Activated CD4-positive, alpha-beta T cell treated with anti-CD3 and anti-CD28 coated beads, Interleukin-2, amount 50 U/mL, for 1 hour (primary cell): Measurements from ENCODE around the gene TAF13.

Experiments
- DNase-seq: peaks from one replicate; pipeline ENCODE4 v3.0.0-alpha.2; 2020

The TAF13 gene

GRCh38 chr1:109075531-109076490, at the start of gene TAF13:
Gene TAF13 (minus strand): TSS chr1:109076003. CDS start chr1:109075947, 56 bp downstream.
- peak; percentile 79 for DNase-seq

DNA sequence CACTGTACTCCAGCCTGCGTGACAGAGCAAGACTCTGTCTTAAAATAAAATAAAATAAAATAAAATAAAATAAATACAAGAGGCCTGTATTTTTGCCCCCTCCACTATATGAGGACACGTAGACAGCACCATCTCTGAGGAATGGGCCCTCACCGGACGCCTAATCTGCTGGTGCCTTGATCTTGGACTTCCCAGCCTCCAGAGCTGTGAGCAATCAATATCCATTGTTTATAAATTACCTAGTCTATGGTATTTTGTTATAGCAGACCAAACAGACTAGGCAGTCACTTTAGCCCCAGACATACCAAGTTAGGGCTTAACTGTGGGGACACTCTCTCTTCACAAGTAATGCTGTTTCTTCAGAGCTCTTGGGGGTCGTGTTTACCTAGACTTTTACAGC, 44.6 kb upstream of the TAF13 start:
- no peak for DNase-seq

DNA sequence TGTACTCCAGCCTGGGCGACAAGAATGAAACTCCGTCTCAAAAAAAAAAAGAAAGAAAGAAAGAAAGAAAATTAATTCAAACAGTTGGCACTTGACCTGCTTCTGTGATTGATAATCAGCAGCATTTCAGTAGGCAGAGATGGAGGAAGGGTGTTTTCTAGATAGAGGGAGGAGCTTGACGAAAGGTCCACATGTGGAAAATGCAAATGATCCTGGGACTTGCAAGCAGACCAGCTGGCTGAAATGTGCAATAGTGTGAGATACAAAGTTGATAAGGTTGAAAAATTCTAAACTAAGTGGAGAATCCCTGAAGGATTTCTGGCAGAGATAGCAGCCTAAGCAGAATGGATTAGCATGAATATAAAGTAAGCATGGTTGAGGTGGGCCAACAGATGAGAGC, 42.3 kb upstream of the TAF13 start:
- no peak for DNase-seq

DNA sequence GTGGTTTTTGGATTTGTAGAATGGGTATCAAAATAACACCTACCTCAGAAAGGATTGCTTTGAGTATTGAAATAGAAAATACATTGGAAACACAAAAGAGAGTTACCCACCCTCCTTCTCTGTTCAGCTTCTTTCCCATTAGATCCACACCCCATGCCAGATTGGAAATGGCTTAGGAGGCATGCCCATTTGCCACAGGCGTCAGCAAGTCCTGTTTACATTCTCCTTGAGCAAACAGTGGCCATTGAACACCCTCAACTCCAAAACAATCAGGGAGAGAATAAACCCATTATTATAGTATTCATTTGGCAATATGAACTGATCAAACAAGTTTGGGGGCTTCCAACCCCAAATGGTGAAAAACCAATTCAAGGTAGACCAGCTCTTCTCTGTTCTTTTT, 40.5 kb upstream of the TAF13 start:
- no peak for DNase-seq

GRCh38 chr1:109115685-109116084, 39.9 kb upstream of the TAF13 start:
- no peak for DNase-seq

DNA sequence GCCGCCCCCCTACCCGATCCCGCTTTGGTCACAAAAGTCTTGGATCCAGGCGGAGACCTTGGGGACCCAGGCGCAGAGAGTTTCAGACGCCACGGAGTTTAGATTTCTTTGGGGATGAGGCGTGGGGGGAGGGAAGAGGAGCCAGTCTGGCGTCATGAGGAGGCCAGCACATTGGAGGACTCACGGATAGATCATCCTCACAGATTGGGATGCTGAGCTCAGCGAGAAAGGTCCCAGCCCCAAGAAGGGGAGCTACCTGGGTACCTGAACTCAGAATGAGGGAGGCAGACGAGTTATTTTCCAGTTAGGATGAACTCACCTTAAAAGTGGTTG, 38.5 kb upstream of the TAF13 start:
- DNase-seq: no peak

- peak; percentile 90 for DNase-seq
Measured at GRCh38 chr1:109113590-109114341, 38.0 kb upstream of the TAF13 start, which contains the start of gene ELAPOR1. Gene ELAPOR1 (plus strand): TSS chr1:109114115. CDS start chr1:109114184, 69 bp downstream.

GRCh38 chr1:109112652-109113285, 37.0 kb upstream of the TAF13 start:
- DNase-seq: peak; percentile 91

DNA sequence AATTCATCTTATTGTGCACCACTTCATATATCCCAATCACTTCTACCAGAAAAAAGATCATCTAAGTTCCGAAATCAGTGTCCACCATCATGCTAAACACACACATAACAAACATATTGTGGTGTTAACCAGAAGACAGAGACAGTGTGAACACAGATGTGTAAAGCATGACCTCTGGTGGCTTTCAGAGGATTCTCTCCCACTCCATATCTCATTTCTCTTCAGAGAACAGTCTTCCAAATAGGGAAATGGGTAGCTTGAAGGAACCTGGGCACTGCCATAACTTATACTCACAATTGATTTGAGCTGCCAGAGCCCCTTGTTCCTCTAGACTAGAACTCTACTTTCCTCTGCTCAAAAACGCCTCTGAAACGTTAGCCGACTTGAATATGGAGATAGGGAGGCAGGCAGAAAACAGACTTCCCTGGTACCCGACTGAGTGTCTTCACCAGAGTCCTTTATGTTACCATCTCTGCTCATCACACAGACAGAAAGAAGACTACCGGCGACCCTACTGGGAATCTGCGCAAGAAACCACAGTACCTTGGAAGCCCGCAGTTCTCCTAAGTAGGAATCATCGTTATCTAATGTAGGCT, 36.4 kb upstream of the TAF13 start:
- no peak for DNase-seq

GRCh38 chr1:109111386-109112055, 35.7 kb upstream of the TAF13 start:
- no peak for DNase-seq

GRCh38 chr1:109109906-109110305, 34.1 kb upstream of the TAF13 start:
- DNase-seq: no peak

- DNase-seq: no peak
Measured at GRCh38 chr1:109107785-109108184, 32.0 kb upstream of the TAF13 start.

DNA sequence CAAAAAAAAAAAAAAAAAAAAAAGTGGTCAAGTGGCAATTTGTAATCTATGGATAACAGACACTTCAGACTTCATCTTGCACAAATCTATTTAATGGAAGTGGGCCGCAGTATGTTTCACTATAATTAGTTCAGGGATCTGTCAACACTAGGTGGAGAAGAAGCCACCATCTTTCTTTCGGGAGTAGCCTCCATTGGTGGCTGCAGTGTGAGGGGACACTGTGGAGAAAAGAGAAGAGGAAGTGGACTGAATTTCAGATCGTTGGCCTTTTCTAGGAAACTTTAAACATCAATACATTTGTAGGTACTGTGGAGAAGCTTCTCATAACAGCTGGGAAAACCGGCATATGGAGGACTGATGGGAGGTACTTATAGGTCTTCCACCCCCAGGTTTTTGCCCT, 30.1 kb upstream of the TAF13 start:
- no peak for DNase-seq

DNA sequence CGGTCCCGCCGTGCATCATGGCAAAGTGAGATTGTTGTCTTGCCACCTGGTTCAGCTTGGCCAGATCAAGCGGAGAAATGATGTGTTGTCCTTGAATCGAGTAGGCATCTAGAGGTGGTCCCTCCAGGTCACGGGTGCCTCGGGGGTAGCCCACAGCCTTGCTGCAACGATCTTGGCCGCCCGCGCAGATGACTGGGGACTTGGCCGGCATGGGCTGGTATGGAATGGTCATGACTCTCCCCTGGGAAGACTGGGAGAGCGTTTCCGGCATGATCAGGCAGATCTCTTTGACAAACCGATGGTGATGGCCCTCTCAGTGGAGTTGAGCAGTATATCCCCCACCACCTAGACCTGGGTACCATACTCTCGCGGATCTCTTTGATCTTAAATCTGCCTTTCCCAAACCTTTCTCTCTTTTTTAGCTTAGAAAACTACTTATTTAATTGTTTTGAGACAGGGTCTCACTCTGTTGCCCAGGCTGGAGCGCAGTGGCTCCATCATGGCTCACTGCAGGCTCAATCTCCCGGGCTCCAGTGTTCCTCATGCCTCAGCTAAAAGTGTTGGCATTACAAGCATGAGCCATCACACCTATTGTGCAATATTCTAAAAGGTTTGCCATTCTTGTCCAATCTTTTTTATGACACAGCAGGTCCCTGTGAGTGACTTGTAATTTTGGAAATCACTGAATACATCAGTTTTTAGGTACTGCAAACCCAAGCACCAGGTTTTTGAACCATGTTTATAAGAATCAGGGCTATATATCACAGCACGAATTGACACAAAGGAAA, 28.8 kb upstream of the TAF13 start:
- DNase-seq: no peak

DNA sequence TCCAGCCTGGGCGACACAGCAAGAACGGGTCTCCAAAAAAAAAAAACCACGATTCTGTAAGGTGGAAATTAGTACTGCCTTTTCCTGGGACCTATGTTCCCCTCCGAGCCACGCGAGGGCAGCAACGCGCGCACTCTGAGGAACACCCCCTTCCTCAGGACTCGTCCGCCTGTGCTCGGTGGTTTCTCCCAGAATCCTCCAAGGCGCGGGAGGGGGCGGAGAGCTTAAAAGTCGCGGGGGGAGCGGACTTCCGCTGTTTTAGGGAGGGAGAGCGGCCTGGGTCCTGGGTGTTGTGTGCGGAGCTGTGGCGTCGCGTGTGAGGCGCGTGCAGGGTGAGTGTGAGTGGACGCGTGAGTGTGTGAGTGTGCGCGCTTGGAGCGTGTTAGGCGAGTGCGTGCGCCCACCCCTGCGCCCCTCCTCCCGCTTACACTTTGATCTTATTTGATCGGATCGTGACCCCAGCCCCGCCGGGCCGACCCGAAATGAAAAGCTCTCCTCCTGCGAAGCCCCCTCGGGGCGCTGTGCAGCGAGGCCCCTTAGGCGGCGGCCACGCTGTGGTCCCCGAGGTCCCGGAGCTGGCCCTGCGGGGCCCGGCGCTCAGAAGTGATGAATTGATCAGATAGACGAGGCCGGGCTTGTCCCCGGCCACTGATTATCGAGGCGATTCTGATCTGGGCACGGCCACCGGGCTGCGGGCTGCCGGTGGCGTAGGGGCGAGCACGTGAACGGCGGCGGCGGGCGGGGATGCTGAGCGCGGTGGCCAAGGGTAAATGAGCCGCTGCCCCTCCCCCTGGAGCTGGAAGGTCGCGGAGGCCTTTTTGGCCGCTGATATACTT, 24.4 kb upstream of the TAF13 start:
- DNase-seq: peak; percentile 96

DNA sequence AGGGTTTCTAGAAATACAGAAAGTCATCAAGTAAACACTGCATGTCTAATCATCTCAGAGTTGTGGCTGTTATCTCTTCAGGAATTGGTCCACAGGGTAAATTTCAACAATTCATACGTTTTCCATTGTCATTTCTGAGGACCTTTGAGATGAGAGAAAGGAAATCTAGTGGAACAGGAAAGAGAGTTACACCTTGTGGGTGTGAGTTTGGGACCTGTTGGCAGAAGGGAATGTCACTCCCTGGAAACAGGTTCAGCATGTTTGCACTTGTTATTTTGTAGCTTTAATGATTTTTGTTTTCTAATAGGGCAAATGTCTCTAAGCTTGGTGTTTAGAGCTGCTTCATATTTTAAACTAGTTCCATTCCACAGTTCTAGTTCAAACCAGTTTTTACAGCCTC, 20.3 kb upstream of the TAF13 start:
- no peak for DNase-seq

GRCh38 chr1:109095631-109096030, 19.8 kb upstream of the TAF13 start:
- DNase-seq: no peak

- DNase-seq: no peak
Measured at GRCh38 chr1:109094871-109095270, 19.1 kb upstream of the TAF13 start.

- DNase-seq: no peak
Measured at GRCh38 chr1:109094377-109094803, 18.6 kb upstream of the TAF13 start.

GRCh38 chr1:109091839-109092193, 16.0 kb upstream of the TAF13 start:
- DNase-seq: no peak
